Left cardiac atrium (tissue), 4 donors: ENCODE data around the gene TNNI3K. TPM values are rescaled to one million over a fixed set of nuclear protein-coding genes. Genes with fewer than 3 reads are reported as not detected.
"Not testable (repeated sequence)": the region's sequence is repeated elsewhere in the genome, so short reads cannot be mapped to it uniquely, and the experiment has no call there.

Experiments used
- ATAC-seq, 2 donors: fragments of 200-7000 bp; cut with Tn5 transposase; one replicate each; pipeline ENCODE4 v1.9.1; 2020; ENCODE audit warnings: mild to moderate bottlenecking in 2 of 2, moderate library complexity in 2 of 2
- DNase-seq: peaks from one replicate; pipeline ENCODE4 v3.0.0-alpha.2; 2020
- intact Hi-C, 2 donors: fragments of 100-400 bp; cut with DNase I; formaldehyde crosslinking; loops; one replicate each; pipeline versions ENCODE4 v1.14.1 to v1.15.1; 2022 to 2023
- long read RNA-seq: library from polyadenylated mRNA; unstranded; transcript quantifications from one replicate; pipeline ENCODE4 v2.0.0, GENCODE V29; 2021
- total RNA-seq, 2 donors: library from RNA; stranded (reverse); fragmentation: NEBNext Ultra II Directional; extraction: Animal tissue kit (Norgen Biotek cat#: 25700); gene quantifications; one replicate each; pipeline ENCODE4 v1.2.1, GENCODE V29; 2021
- donor health status: DM: no; HTN: yes; CAD: no.
- donor health status: DM: no; HTN: yes; CAD: no; lungs with severe emphysema.
- donor health status: DM: yes; HTN: yes; CAD: no.
- donor health status: Dilated cardiomyopathy.

The TNNI3K gene, protein sequence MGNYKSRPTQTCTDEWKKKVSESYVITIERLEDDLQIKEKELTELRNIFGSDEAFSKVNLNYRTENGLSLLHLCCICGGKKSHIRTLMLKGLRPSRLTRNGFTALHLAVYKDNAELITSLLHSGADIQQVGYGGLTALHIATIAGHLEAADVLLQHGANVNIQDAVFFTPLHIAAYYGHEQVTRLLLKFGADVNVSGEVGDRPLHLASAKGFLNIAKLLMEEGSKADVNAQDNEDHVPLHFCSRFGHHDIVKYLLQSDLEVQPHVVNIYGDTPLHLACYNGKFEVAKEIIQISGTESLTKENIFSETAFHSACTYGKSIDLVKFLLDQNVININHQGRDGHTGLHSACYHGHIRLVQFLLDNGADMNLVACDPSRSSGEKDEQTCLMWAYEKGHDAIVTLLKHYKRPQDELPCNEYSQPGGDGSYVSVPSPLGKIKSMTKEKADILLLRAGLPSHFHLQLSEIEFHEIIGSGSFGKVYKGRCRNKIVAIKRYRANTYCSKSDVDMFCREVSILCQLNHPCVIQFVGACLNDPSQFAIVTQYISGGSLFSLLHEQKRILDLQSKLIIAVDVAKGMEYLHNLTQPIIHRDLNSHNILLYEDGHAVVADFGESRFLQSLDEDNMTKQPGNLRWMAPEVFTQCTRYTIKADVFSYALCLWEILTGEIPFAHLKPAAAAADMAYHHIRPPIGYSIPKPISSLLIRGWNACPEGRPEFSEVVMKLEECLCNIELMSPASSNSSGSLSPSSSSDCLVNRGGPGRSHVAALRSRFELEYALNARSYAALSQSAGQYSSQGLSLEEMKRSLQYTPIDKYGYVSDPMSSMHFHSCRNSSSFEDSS
- total RNA-seq, result 10 to 100 TPM in 1 of 2 donors, 1 to 10 TPM in 1; 4.8 to 33.0 TPM
- long read RNA-seq, partial matches to known transcripts, result 0 of 2 reads
- long read RNA-seq, other reads (novel, unspliced or antisense), result 0 of 2 reads

GRCh38 chr1:74235153-74235552, at the start of gene TNNI3K:
TNNI3K (plus strand) TSS chr1:74235387; CDS start chr1:74235452, 65 bp downstream.
- DNase-seq (no peak), ATAC-seq (no peak)
- intact Hi-C loops, result no loop called here

DNA sequence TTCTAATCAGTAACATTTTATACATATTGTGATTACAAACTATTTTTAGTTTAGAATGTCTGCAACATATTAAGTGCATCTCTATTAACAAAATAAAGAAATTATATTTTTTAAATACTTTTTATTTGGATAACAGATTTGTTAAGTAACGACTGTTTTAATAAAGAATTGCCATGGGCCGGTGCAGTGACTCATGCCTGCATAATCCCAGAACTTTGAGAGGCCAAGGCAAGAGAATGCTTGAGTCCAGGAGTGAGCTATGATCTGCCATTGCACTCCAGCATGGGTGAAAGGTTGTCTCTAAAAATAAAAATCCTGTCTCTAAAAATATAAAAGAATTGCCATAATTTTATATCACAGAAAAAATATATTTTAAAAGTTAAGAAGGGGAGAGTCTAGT, 41.3 kb upstream of the TNNI3K start:
- intact Hi-C loops, result loop anchor here in 1 of 2 donors (10.0 kb wide), 1 partner anchor 271 kb away; no protein-coding TSS in a partner anchor
- DNase-seq (no peak), ATAC-seq (no peak)

DNA sequence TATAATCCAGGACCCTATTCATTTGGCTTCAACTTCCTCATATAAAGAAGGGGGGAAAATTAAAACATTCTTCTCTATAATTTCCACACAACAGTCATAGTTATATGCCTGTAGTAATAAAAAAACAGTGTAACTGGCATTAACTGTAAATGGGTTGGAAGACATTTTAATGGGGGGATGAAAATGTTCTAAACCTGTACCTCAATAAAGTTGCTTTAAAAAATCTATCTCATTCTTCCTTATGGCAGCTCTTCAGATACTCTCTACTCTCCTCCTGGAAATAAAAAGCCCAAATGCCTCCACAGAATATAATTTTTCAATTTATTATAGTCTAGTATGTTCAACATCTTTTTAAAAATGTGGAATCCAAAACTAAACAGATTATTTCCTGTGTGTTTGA, 39.8 kb upstream of the TNNI3K start:
- ATAC-seq, result no peak
- no peak for DNase-seq
- intact Hi-C loops, result loop anchor here in 1 of 2 donors (10.0 kb wide), 1 partner anchor 269 kb away; no protein-coding TSS in a partner anchor

- no peak for ATAC-seq
- DNase-seq, result no peak
- intact Hi-C loops, result loop anchor here in 1 of 2 donors (10.0 kb wide), 1 partner anchor 268 kb away; no protein-coding TSS in a partner anchor
Measured at GRCh38 chr1:74197255-74197654, 37.9 kb upstream of the TNNI3K start.

DNA sequence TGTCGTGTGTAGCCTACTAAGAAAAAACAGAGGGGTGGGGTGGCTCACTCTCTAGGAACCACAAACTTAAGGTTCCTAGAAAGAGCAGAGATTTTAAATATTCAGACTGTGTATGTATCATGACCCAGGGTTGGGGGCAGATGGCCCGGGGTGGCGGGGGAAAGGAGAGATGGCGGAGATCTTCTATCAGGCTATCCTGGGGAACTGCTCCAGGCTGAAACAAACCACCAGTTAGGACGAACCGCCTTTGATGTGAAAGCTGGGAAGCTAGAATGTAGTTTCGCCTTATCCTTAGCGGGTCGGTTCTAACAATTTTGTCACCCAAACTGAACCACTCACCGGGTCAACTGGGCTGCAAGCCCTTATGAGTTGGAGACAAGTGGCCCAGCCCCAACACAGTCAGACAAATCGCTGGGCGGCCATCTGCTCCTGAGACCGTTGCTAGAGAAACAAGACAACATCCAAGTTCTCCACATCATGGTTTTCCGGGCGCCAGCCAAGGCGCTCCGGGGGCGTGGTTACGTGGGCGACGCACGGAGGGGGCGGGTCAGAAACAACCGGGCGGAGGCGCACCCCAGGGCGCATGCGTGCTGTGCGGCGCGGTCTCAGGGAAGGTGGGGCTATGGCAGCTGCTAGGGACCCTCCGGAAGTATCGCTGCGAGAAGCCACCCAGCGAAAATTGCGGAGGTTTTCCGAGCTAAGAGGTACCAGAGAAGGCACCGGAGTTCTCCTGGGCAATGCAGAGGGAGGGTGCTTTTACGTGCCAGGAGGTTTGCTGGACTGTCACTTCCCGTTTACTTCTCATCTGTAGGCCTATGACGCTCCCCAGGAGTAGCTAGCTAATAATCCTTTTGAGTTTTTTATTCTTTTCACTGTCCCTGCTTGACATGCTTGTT, 37.3 kb upstream of the TNNI3K start, which contains the start of the genes FPGT and LRRIQ3:
FPGT (plus strand) TSS at position 586 of the 896 bp plus-strand sequence; CDS start at position 623, 37 bp downstream.
LRRIQ3 (minus strand) TSS at position 520 of the 896 bp plus-strand sequence. CDS start 14,492 bp downstream, outside the sequence.
- intact Hi-C loops, result loop anchor here in 1 of 2 donors (10.0 kb wide), 1 partner anchor 267 kb away; no protein-coding TSS in a partner anchor
- DNase-seq (peak; percentile 95), ATAC-seq (peak; percentile 100)

DNA sequence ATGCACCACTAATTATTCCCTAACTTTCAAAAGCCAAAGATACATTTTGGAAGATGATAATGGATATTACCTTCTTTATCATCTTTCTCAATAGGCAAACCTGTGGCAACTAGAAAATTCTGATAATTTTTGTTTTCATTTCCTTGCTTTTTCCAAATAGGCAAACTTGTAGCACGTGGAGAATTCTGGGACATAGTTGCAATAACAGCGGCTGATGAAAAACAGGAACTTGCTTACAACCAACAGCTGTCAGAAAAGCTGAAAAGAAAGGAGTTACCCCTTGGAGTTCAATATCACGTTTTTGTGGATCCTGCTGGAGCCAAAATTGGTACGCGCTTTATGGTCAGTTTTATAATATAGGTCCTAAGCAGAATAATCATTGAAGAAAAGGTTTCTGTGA, 35.7 kb upstream of the TNNI3K start:
- no peak for DNase-seq
- ATAC-seq, result no peak
- intact Hi-C loops, result loop anchor here in 1 of 2 donors (10.0 kb wide), 1 partner anchor 265 kb away; no protein-coding TSS in a partner anchor

GRCh38 chr1:74205266-74205665, 29.9 kb upstream of the TNNI3K start:
- no peak for DNase-seq
- ATAC-seq, result no peak
- intact Hi-C loops, result no loop called here

- DNase-seq, result no peak
- ATAC-seq, result no peak
- intact Hi-C loops, result no loop called here
Measured at GRCh38 chr1:74215229-74215628, 20.0 kb upstream of the TNNI3K start.

DNA sequence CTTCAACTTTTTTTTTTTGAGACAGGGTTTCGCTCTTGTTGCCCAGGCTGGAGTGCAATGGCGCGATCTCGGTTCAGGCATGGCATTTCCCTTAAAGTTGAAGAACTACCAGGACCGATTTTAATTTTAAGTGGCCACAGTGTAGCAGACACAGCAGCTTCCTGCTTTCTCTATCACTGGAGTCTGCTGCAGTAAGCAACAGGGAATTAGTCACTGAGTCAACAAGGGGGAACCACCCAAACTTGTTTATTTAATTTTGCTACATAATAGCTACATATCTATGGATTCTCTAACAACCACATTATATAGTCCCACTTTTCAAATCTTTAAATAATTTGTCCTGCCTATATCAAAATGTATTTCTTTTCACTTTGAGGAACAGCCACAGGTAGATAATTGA, 12.5 kb upstream of the TNNI3K start:
- no peak for ATAC-seq
- intact Hi-C loops, result no loop called here
- DNase-seq, result no peak

DNA sequence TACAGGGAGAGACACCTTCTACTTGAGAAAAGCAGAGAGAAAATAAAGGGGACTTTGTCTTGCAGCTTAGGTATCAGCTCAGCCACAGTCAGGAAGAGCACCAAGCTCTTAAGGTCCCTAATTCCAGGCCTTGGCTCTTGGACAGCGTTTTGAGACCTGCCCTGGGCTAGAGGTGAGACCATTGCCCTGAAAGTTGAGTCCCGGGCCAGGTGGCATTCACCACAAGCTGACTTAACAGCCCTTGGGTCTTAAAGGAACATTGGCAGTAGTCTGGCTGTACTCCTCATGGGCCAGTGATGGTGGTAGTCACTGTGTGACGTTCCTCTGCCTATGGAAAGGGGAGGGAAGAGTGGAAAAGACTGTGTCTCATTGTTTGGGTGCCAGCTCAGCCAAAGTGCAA, 11.7 kb upstream of the TNNI3K start:
- intact Hi-C loops, result no loop called here
- no peak for ATAC-seq
- no peak for DNase-seq

- intact Hi-C loops, result no loop called here
- no peak for ATAC-seq
- no peak for DNase-seq
Measured at GRCh38 chr1:74236440-74236839, 1.3 kb downstream of the TNNI3K start.

DNA sequence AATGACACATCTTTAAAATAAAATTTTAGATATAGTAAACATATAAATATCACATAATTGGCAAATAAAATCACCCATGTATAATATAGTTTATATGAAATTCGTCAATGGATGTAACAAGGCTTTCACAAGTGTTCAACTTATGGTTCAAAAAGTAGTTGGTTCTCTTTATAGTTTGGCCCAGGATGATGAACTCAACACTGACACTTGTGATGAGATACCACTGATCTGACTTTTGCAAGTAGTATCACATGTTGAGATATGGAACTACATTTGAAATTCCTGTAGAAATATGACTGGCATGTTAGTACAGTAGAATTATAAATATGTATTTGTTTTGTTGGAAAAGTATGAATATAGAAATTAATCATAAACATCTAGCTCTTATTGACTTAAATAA, 1.8 kb downstream of the TNNI3K start:
- DNase-seq (no peak), ATAC-seq (no peak)
- intact Hi-C loops, result no loop called here

DNA sequence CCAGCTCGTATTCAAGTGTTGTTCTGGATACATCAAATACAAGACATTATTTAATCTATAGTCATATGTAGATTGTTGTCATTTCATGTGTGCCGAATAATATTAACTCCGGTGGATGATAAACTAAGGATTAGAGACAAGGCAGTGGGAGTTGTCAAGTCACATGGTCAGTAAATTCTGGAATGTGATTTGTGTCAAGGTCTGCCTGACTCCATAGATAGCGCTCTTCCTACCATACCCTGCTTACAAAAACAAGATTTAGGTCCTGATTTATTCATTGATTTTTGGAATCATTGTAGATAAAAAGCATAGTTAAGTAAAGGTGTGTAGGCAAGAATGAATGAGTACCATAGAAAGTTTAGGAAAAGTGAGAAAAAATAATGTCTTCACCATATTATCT, 2.6 kb downstream of the TNNI3K start:
- intact Hi-C loops, result no loop called here
- DNase-seq (no peak), ATAC-seq (no peak)

DNA sequence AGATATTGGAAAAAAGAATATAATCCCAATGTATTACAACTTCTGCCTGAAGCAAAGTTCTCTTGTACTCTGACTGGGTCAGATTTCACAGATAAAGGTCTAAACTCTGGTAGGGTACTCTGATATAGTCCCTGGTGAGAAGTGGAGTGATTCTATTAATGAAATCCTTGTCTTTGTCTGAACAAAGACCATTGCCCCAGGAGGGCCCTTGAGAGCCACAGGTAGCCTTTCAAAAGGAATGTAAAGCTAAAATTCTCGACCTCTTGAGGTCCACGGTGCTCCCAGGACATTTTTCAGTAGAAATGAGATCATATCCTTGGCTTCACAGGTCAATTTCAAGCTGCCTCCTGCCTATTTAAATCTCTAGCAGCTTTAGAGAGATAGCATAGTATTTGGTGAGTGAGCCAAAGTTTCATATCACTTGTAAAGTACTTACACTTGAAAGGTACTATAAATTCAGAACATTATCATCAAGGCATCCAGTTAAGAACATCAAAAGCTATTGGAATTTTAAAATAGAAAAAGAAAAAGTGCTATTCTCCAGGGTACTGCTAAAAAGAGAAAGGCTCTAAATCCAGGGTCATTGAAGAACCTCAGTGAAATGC, 10.1 kb downstream of the TNNI3K start:
- intact Hi-C loops, result no loop called here
- ATAC-seq (no peak), DNase-seq (no peak)

GRCh38 chr1:74246315-74246714, 11.1 kb downstream of the TNNI3K start:
- no peak for ATAC-seq
- DNase-seq, result no peak
- intact Hi-C loops, result no loop called here

DNA sequence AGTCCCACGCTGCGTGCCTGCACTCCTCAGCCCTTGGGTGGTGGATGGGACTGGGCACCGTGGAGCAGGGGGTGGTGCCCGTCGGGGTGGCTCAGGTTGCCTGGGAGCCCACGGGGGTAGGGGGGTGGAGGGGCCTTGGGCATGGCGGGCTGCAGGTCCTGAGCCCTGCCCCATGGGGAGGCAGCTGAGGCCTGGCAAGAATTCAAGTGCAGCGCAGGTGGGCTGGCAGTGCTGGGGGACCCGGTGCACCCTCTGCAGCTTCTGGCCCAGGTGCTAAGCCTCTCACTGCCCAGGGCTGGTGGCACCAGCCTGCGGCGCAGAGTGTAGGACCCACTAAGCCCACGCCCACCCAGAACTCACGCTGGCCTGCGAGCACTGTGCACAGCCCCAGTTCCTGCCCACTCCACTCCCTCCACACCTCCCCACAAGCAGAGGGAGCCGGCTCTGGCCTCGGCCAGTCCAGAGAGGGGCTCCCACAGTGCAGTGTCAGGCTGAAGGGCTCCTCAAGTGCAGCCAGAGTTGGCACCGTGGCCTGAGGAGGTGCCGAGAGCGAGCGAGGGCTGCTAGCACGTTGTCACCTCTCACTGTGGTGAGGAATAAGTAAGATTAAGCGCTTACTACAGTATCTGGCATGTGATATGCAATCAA, 12.8 kb downstream of the TNNI3K start:
- no peak for DNase-seq

DNA sequence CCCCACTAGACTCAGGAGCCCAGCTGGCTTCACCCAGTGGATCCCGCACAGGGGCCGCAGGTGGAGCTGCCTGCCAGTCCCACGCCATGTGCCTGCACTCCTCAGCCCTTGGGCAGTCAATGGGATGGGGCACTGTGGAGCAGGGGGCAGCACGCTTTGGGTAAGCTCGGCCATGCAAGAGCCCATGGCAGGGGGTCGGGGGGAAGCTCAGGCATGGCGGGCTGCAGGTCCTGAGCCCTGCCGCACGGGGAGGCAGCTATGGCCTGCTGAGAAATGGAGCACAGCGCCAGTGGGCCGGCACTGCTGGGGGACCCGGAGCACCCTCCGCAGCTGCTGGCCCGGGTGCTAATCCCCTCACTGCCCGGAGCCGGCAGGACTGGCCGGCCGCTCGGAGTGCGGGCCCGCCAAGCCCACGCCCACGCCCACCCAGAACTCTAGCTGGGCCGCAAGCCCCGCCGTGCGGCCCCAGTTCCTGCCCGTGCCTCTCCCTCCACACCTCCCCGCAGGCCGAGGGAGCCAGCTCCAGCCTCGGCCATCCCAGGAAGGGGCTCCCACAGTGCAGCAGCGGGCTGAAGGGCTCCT, 18.1 kb downstream of the TNNI3K start:
- intact Hi-C loops, DNase-seq, ATAC-seq: not testable (repeated sequence)

More for the DNA sequence above, 12.8 kb downstream of the TNNI3K start:
- intact Hi-C loops, result no loop called here
- ATAC-seq, result peak; percentile 46 to 53
